ENCODE measurements around the gene HSPA1L.
"Not testable (repeated sequence)": the region's sequence is repeated elsewhere in the genome, so short reads cannot be mapped to it uniquely, and the experiment has no call there.

HSPA1L gene

GRCh38 chr6:31813465-31813849 is 1.6 kb downstream of the HSPA1L start:
- no peak for DNase-seq

GRCh38 chr6:31811645-31812044 is 3.4 kb downstream of the HSPA1L start:
- no peak for DNase-seq

- not testable (repeated sequence) for DNase-seq
Observed at GRCh38 chr6:31808599-31808998, 6.5 kb downstream of the HSPA1L start.

- DNase-seq: peak; percentile 94 to 95
Observed at GRCh38 chr6:31806470-31807272, 8.4 kb downstream of the HSPA1L start, which contains the start of gene LSM2. TSS of gene LSM2 (minus strand) at chr6:31806966. CDS start at chr6:31806757, 209 bp downstream.

- no peak for DNase-seq
Observed at GRCh38 chr6:31805939-31806469, 9.1 kb downstream of the HSPA1L start.

GRCh38 chr6:31801031-31801927 is 13.8 kb downstream of the HSPA1L start:
- not testable (repeated sequence) for DNase-seq

- DNase-seq: no peak
Observed at GRCh38 chr6:31799781-31800180, 15.3 kb downstream of the HSPA1L start.

GRCh38 chr6:31797588-31797987 is 17.5 kb downstream of the HSPA1L start:
- DNase-seq: no peak

- DNase-seq: no peak
Observed at GRCh38 chr6:31796993-31797385, 18.1 kb downstream of the HSPA1L start.

GRCh38 chr6:31795616-31796298 is 19.3 kb downstream of the HSPA1L start, which contains the start of gene VARS1:
TSS of gene VARS1 (minus strand) at chr6:31795752. CDS start at chr6:31795217, 535 bp downstream.
- peak; percentile 86 to 87 for DNase-seq

GRCh38 chr6:31794866-31795615 is 20.0 kb downstream of the HSPA1L start:
- DNase-seq: no peak

- DNase-seq: no peak
Observed at GRCh38 chr6:31794294-31794865, 20.7 kb downstream of the HSPA1L start.

- DNase-seq: not testable (repeated sequence)
Observed at GRCh38 chr6:31793927-31794245, 21.2 kb downstream of the HSPA1L start.

GRCh38 chr6:31792761-31793171 is 22.3 kb downstream of the HSPA1L start:
- DNase-seq: no peak

- DNase-seq: no peak
Observed at GRCh38 chr6:31792090-31792374, 23.1 kb downstream of the HSPA1L start.

GRCh38 chr6:31791324-31792089 is 23.6 kb downstream of the HSPA1L start:
- peak in 1 of 2 donors; percentile 50 for DNase-seq

GRCh38 chr6:31785475-31785874 is 29.6 kb downstream of the HSPA1L start:
- DNase-seq: no peak

- no peak for DNase-seq
Observed at GRCh38 chr6:31784098-31784925, 30.8 kb downstream of the HSPA1L start.

- no peak for DNase-seq
Observed at GRCh38 chr6:31782126-31782855, 32.8 kb downstream of the HSPA1L start.

Measured in hippocampal formation (tissue), 2 donors.